HG03520 (cell line): Measurements from ENCODE around the gene MUC3A.

ENCODE experiments used
- ATAC-seq: cut with Tn5 transposase; IDR thresholded peaks from one replicate; pipeline ENCODE4 v1.9.1; 2021; ENCODE audit warnings: mild to moderate bottlenecking, moderate library complexity; ENCODE audit not compliant: unreplicated experiment

The MUC3A gene

DNA sequence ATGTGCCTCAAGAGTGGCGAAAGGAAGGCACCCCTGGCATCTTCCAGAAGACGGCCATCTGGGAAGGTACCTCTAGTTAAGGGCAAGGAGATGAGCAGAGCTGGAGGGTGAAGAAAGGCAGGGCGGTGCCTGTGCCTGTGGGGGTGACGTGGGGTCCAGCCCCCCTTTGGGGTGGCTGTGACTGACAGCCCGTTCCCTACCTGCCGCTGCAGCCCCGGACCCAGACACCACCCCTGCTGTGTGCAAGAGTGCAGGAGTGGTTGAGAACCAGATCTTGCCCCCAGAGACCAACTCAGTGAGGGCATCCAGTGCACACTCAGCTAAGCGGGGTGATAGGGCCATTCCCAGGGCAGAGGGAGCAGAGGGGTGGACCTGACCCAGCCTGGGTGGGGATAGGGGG, 66.3 kb downstream of the MUC3A start:
- ATAC-seq = no peak

DNA sequence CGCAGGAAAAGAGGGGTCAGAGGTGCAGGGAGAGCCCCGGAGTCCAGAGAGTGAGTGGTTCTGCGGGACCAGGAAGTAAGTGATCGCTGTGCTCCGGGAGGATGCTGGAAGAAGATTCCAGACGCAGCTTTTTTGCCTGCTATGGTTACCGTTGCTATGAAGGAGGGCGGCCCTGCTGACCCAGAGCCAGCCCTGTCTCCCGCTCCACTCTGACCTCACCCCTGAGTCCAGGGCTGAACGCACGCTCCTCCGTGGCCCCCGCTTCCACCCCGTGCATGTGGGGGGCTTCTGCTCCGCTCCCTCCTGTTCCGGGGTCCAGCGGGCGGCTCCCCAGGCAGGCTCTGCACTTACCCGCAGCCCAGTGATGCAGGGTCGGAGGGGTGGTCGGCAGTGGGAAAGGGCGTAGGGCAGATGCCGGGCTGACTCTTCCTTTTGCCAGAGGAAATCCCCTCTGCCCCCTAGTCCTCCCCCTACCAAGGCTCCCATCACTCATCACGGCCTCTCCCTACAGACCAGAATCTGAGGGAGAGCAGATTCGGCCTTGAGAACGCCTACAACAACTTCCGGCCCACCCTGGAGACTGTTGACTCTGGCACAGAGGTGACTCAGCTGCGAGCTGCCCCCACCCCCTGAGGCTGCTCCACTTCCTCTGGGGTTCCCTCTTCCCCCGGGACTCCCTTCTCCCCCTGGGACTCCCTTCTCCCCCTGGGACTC, 67.9 kb downstream of the MUC3A start:
- peak; percentile 52 for ATAC-seq
